K562 (cell line): ENCODE measurements around the gene APELA. TPM values are rescaled to one million over a fixed set of nuclear protein-coding genes. Genes with fewer than 3 reads are reported as not detected.

Experiments
- ATAC-seq: fragments of 200-7000 bp; cut with Tn5 transposase; 3 replicates; pipeline ENCODE4 v1.9.1; 2020; ENCODE audit warnings: moderate library complexity
- BruUV-seq: library from RNA; stranded (reverse); fragments of 400-500 nt; replicated peaks from 2 replicates; lab custom pipeline; 2021; lab: Mats Ljungman, UMichigan
- CTCF ChIA-PET: fragments of 300-600 bp; formaldehyde crosslinking; extraction: SDS; loops from one replicate; lab custom pipeline; 2021; ENCODE audit warnings: low intra/inter-chr PET ratio; lab: Yijun Ruan, JAX
- POLR2A ChIA-PET: fragments of 300-600, 350-650 bp; sonication (Branson Sonifier 250); formaldehyde crosslinking; extraction: SDS; loops from one replicate; lab custom pipeline; 2021; ENCODE audit warnings: antibody characterized with exemption, inconsistent platforms; lab: Yijun Ruan, JAX
- DNase-seq, 4 experiments: peaks; one replicate each; pipeline versions ENCODE4 v3.0.0 to v3.0.0-alpha.2; 2011 to 2018; ENCODE audit warnings: low spot score in 3 of 4, mixed read lengths in 3 of 4; ENCODE audit errors: extremely low read depth in 1 of 4
- FAIRE-seq: peaks from 2 replicates; lab custom pipeline; 2011; peaks lifted over from hg19 to GRCh38; lab: Jason Lieb, UNC
- H2AFZ ChIP-seq: 2 replicates; pipeline ENCODE4 v1.6.0; 2011; ENCODE audit warnings: low read depth, low read length, control low read depth, inconsistent platforms
- H3K27ac ChIP-seq: fragments of 200-600 bp; 3 replicates; pipeline ENCODE4 v1.8.0; 2011; ENCODE audit warnings: low read depth, mild to moderate bottlenecking, control low read depth, inconsistent platforms, low read length, moderate library complexity, mixed read lengths; ENCODE audit errors: extremely low read depth
- H3K27me3 ChIP-seq, 2 experiments: fragments of 300-600 bp in 1 of 2; 2 replicates in 1 of 2; 3 replicates in 1 of 2; pipeline versions ENCODE4 v1.6.0 to v1.8.0; 2011; ENCODE audit warnings: inconsistent platforms in 2 of 2, low read length in 2 of 2, mild to moderate bottlenecking in 1 of 2, mixed read lengths in 1 of 2, moderate library complexity in 1 of 2; ENCODE audit not compliant: control insufficient read depth in 2 of 2, insufficient read depth in 2 of 2
- H3K36me3 ChIP-seq: fragments of 300-600 bp; 3 replicates; pipeline ENCODE4 v1.8.0; 2011; ENCODE audit warnings: mild to moderate bottlenecking, low read length, inconsistent platforms; ENCODE audit not compliant: control insufficient read depth, insufficient read depth
- H3K4me1 ChIP-seq, 2 experiments: fragments of 200-600 bp in 1 of 2; replicated peaks in 1 of 2; 2 replicates in 1 of 2; 3 replicates in 1 of 2; pipeline versions ENCODE4 v1.5.1 to v1.8.0; 2011; ENCODE audit warnings: inconsistent platforms in 2 of 2, low read length in 2 of 2, mild to moderate bottlenecking in 1 of 2, mixed read lengths in 1 of 2, moderate library complexity in 1 of 2; ENCODE audit not compliant: control insufficient read depth in 2 of 2, insufficient read depth in 2 of 2
- H3K4me2 ChIP-seq: 2 replicates; pipeline ENCODE4 v1.6.1; 2011; ENCODE audit warnings: low read length, control low read depth, inconsistent platforms, mixed read lengths; ENCODE audit not compliant: insufficient read depth
- H3K4me3 ChIP-seq: fragments of 200-600 bp; sonication (generic), shearing (Covaris generic); 2 replicates; pipeline ENCODE4 v1.5.1; 2016; ENCODE audit warnings: control low read depth, inconsistent platforms
- H3K79me2 ChIP-seq: fragments of 200-600 bp; 3 replicates; pipeline ENCODE4 v1.8.0; 2011; ENCODE audit warnings: low read length, inconsistent platforms; ENCODE audit not compliant: control insufficient read depth, insufficient read depth
- H3K9ac ChIP-seq, 2 experiments: 2 replicates each; pipeline versions ENCODE4 v1.6.0 to v1.6.1; 2011; ENCODE audit warnings: low read depth in 2 of 2, low read length in 2 of 2, control low read depth in 1 of 2, inconsistent platforms in 1 of 2, mild to moderate bottlenecking in 1 of 2, mixed read lengths in 1 of 2; ENCODE audit not compliant: insufficient read depth in 1 of 2
- H3K9me1 ChIP-seq: one replicate; pipeline ENCODE4 v1.6.0; 2011; ENCODE audit warnings: inconsistent platforms, mild to moderate bottlenecking, low read length, moderate library complexity; ENCODE audit not compliant: control insufficient read depth, insufficient read depth
- H3K9me3 ChIP-seq: replicated peaks from 2 replicates; pipeline ENCODE4 v1.5.1; 2011; ENCODE audit warnings: low read depth, low read length, inconsistent platforms; ENCODE audit not compliant: control insufficient read depth, insufficient read depth
- H4K20me1 ChIP-seq: replicated peaks from 2 replicates; pipeline ENCODE4 v1.6.1; 2011; ENCODE audit warnings: low read length, inconsistent platforms, mixed read lengths; ENCODE audit not compliant: control insufficient read depth, insufficient read depth
- HDAC1 ChIP-seq, 2 experiments: fragments of 450-650 bp; IDR thresholded peaks; 2 replicates each; pipeline ENCODE4 v1.6.1; 2016 to 2017; ENCODE audit warnings: inconsistent platforms in 1 of 2, mild to moderate bottlenecking in 1 of 2, moderate library complexity in 1 of 2
- KHSRP ChIP-seq: fragments of 450-650 bp; IDR thresholded peaks from 2 replicates; pipeline ENCODE4 v1.6.1; 2017
- MCM5 ChIP-seq: fragments of 450-650 bp; IDR thresholded peaks from 2 replicates; pipeline ENCODE4 v1.6.1; 2016; ENCODE audit warnings: low read depth
- MTA3 ChIP-seq: fragments of 450-650 bp; formaldehyde crosslinking; IDR thresholded peaks from 2 replicates; pipeline ENCODE4 v1.6.1; 2017; ENCODE audit warnings: mild to moderate bottlenecking, borderline replicate concordance
- NFRKB ChIP-seq: fragments of 450-650 bp; IDR thresholded peaks from 2 replicates; pipeline ENCODE4 v1.6.1; 2016; ENCODE audit warnings: low read depth
- RERE ChIP-seq: sonication (generic); formaldehyde crosslinking; IDR thresholded peaks from 2 replicates; pipeline ENCODE4 v1.8.0; 2023; ENCODE audit warnings: missing genetic modification reagents, mild to moderate bottlenecking, borderline replicate concordance
- SNIP1 ChIP-seq: fragments of 450-650 bp; IDR thresholded peaks from 2 replicates; pipeline ENCODE4 v1.7.1; 2017; ENCODE audit warnings: low read depth, mild to moderate bottlenecking
- SOX6 ChIP-seq: fragments of 450-650 bp; IDR thresholded peaks from 2 replicates; pipeline ENCODE4 v1.6.1; 2014; ENCODE audit warnings: mild to moderate bottlenecking
- SREBF2 ChIP-seq: sonication (generic); formaldehyde crosslinking; IDR thresholded peaks from 2 replicates; pipeline ENCODE4 v1.4.0; 2020; ENCODE audit warnings: mild to moderate bottlenecking, missing genetic modification reagents
- ZBTB7A ChIP-seq: IDR thresholded peaks from 2 replicates; pipeline ENCODE4 v1.6.1; 2011; ENCODE audit warnings: low read depth, mild to moderate bottlenecking, low read length, moderate library complexity, borderline replicate concordance; ENCODE audit not compliant: control insufficient read depth
- ZC3H8 ChIP-seq: fragments of 450-650 bp; IDR thresholded peaks from 2 replicates; pipeline ENCODE4 v1.6.1; 2017
- ZEB2 ChIP-seq: fragments of 450-650 bp; IDR thresholded peaks from 2 replicates; pipeline ENCODE4 v1.6.1; 2016
- ZFPM2 ChIP-seq: fragments of 250-450 bp; sonication (Bioruptor Pico); IDR thresholded peaks from 2 replicates; pipeline ENCODE4 v1.5.1; 2022; ENCODE audit warnings: mild to moderate bottlenecking
- WGBS: fragments of 100-300 bp; shearing (Covaris generic); methylation state at CpG from one replicate; pipeline ENCODE4 v1.1.6; 2016; ENCODE audit warnings: low coverage, mixed read lengths; ENCODE audit not compliant: insufficient coverage; ENCODE audit errors: missing lambda C conversion rate; 5-methylcytosine and 5-hydroxymethylcytosine counted together
- in situ Hi-C: fragments of 300-500 bp; cut with MboI; formaldehyde crosslinking; loops from 4 replicates; pipeline ENCODE4 v1.15.0; 2018; ENCODE audit warnings: inconsistent platforms, mixed read lengths
- intact Hi-C: fragments of 100-400 bp; cut with micrococcal nuclease; formaldehyde crosslinking; loops from 2 replicates; pipeline ENCODE4 v1.14.2; 2022
- polyA plus RNA-seq, 8 experiments: library from polyadenylated mRNA; depleted of rRNA in 4 of 8; stranded (reverse) in 5 of 8; unstranded in 3 of 8; fragments of >200 nt; fragmentation: Nextera tagmentation in 2 of 8; fragmentation: Illumina TruSeq in 1 of 8; extraction: Ambion mirVana in 2 of 8; extraction: Trizol in 1 of 8; gene quantifications; 2 replicates each; pipeline versions ENCODE4 v1.2.1 to v1.2.3, GENCODE V29; 2011 to 2014; ENCODE audit warnings: inconsistent platforms in 1 of 8, missing spikeins in 1 of 8
- total RNA-seq, 7 experiments: library from RNA; depleted of rRNA in 6 of 7; stranded (reverse); fragments of >200 nt in 6 of 7; fragmentation: Illumina TruSeq in 2 of 7; extraction: Trizol in 2 of 7; gene quantifications; 2 replicates each; pipeline versions ENCODE4 v1.2.1 to v1.2.3, GENCODE V29; 2011 to 2021; ENCODE audit warnings: low replicate concordance in 1 of 7

APELA gene
- total and polyA plus RNA-seq, 9 of the 15 experiments (the other 6 are each of a cell fraction or from before 2014, with no cell fraction given) = not detected

GRCh38 chr4:164872481-164872880, 4.5 kb upstream of the APELA start:
- intact Hi-C loops (no loop called here), in situ Hi-C loops (no loop called here)
- H3K9ac ChIP-seq = no peak overlapping the region
- no peaks in the 10 kb centered on the region for H4K20me1 ChIP-seq
- ChIA-PET CTCF (no interaction called here), POLR2A (no interaction called here)
- H3K27ac ChIP-seq = no peak overlapping the region
- no TSS peak for BruUV-seq
- no peaks in the 10 kb centered on the region for H3K9me1 ChIP-seq
- H3K4me3 ChIP-seq = no peak overlapping the region
- H3K79me2 ChIP-seq = no peaks in the 10 kb centered on the region
- DNase-seq = no peak
- H3K4me1 ChIP-seq = no peaks in the 10 kb centered on the region
- FAIRE-seq = no peak
- ATAC-seq = no peak
- H3K27me3 ChIP-seq = no peaks in the 10 kb centered on the region
- H3K36me3 ChIP-seq = no peaks in the 10 kb centered on the region
- no peak overlapping the region for H3K4me2 ChIP-seq
- H3K9me3 ChIP-seq = no peaks in the 10 kb centered on the region
- H2AFZ ChIP-seq = no peak overlapping the region
- TF ChIP-seq ZFPM2 = no peak
- no peak for TF ChIP-seq RERE (CRISPR knock-in tag)
- TF ChIP-seq SOX6 = no peak
- no peak for TF ChIP-seq NFRKB
- no peak for TF ChIP-seq MCM5
- no peak for TF ChIP-seq MTA3
- no peak for TF ChIP-seq SREBF2
- no peak for TF ChIP-seq HDAC1 (IDR thresholded peaks at IDR 0.05)
- no peak for TF ChIP-seq ZBTB7A
- no peak for TF ChIP-seq KHSRP
- no peak for TF ChIP-seq ZEB2
- TF ChIP-seq ZC3H8 = no peak
- TF ChIP-seq SNIP1 = no peak
- 0% methylated on average over 2 of the region's 3 CpGs for WGBS
